ENCODE results near the gene RPS6KA2.

The RPS6KA2 gene

DNA sequence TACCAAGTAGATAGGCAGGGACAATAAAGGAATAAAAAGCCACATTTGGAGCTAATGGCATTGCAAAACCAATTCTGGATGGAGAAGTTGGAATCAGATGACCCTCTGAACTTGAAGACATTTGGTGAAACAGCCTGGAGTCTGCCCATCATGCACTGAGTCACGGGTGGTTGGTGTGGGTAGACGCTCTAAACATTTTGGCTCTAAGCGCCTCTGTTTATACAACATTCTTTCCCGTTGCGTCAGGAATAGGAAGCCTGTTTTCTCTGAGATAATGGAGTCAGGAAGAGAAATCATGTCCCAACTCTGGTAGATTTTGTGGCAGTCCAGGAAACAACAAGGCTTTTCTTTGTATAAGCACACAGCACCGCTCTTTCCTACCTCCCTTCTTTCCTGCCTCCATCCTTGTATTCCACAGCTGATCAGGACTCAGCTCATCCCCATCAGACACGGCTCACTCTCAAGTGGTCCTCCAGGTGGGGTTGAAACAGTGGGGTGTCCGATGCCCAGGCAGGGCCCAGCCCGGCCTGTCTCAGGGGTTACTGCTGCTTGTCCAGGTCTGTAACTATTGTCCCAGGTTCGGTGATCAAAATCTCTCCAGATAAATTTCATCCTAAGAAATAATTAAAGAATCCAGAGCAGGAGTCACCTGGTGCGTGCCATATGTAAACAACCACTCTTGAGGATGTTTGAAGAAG is 28.5 kb downstream of the RPS6KA2 start:
- no peaks in the 10 kb centered on the region for H3K36me3 ChIP-seq
- DNase-seq = peak; percentile 79 to 85
- peaks cover 0 to 18% (median 3%) of the 10 kb centered on the region in 4 donors for H3K4me1 ChIP-seq
- intact Hi-C loops (cut with DNase I; ENCODE audit: low total_unique reads) = no loop called here
- TF ChIP-seq CTCF (IDR thresholded peaks at IDR 0.05) = no peak
- no peaks in the 10 kb centered on the region for H3K27me3 ChIP-seq
- H3K27ac ChIP-seq = peak overlapping the region; percentile 59 to 62
- no peaks in the 10 kb centered on the region for H3K9me3 ChIP-seq
- H3K4me3 ChIP-seq = no peak overlapping the region

DNA sequence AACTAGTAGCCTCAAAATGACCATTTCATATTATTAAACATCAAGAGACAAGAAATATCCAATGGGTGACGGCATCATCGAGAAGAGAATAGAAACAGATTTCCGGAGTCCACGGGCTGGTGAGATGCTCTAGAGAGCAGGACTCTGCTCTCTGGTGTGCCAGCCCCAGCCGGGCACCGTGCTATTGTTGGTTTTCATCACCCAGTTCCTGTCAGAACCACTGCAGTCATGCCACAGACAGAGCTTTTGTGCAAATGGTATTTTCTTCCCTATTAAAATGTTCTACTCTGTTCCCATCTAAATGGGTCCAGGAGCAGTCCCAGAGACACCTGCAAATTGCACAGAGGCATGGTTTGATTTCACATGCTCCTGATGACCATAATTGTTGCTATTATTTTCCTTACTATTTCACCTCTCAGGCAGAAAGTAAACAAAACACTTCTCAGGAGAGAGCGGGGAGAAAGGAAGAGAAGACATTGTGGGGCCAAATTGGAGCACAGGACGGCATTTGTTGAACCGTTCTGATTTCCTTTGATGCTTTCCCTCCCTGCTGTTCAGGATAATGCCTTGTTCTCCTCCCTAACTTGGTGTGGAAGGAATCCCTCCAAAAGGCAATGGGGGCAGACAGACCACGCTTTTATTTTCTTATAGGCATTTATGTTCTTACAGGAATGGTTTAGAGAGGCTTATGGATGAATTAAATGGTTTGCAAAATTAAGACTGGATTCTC is 29.2 kb downstream of the RPS6KA2 start:
- Histone ChIP-seq H3K27me3 (no peaks in the 10 kb centered on the region), H3K4me3 (no peak overlapping the region), H3K36me3 (no peaks in the 10 kb centered on the region), H3K9me3 (no peaks in the 10 kb centered on the region), H3K27ac (peak overlapping the region in 1 of 2 donors; percentile 59), H3K4me1 (peaks cover 0 to 18% (median 3%) of the 10 kb centered on the region in 4 donors)
- intact Hi-C loops (cut with DNase I; ENCODE audit: low total_unique reads) = no loop called here
- no peak for TF ChIP-seq CTCF (IDR thresholded peaks at IDR 0.05)
- DNase-seq = no peak

DNA sequence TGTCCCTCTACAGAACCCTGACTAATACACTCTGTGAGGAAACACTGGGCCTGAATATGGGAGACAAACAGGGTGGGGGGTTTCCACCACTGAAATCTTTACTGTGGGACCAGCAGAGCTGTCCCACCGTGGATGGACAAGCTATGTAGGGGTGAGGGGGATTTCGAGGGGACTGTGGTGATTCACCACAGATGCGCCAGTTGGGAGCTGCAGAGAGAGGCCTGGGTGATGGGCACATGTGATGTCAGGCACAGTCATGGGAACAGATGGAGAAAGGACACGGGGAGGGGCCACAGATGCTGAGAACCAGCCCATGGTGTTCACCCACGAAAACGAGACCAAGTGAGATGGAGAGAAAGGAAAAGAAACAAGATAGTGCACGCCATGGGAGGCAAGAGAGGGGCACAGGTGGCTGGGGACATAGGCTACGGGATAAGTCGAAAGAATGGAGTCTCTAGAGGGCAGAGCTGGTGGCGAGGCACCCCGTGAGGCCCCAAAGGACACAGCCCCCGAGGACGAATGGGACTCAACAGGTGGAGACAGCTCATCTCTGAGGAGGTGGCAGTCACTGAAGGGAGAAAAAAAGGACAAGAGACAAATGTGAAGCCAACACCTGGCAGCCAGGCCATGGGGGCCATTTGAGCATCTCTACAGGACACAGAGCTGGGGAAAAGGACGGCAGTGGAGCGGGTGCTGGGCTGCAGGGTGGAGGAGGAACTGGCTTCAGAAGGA is 30.1 kb downstream of the RPS6KA2 start:
- no peak overlapping the region for H3K4me3 ChIP-seq
- no peaks in the 10 kb centered on the region for H3K36me3 ChIP-seq
- H3K9me3 ChIP-seq = no peaks in the 10 kb centered on the region
- TF ChIP-seq CTCF (IDR thresholded peaks at IDR 0.05) = no peak
- H3K4me1 ChIP-seq = peaks cover 0 to 18% (median 3%) of the 10 kb centered on the region in 4 donors
- no peak overlapping the region for H3K27ac ChIP-seq
- no peak for DNase-seq
- intact Hi-C loops (cut with DNase I; ENCODE audit: low total_unique reads) = no loop called here
- no peaks in the 10 kb centered on the region for H3K27me3 ChIP-seq

GRCh38 chr6:166595949-166596348 is 31.1 kb downstream of the RPS6KA2 start:
- no peak for TF ChIP-seq CTCF (IDR thresholded peaks at IDR 0.05)
- no peak overlapping the region for H3K27ac ChIP-seq

GRCh38 chr6:166595061-166595780 is 31.8 kb downstream of the RPS6KA2 start:
- intact Hi-C loops (cut with DNase I; ENCODE audit: low total_unique reads) = no loop called here

More at GRCh38 chr6:166595949-166596348, 31.1 kb downstream of the RPS6KA2 start:
- H3K4me1 ChIP-seq = peaks cover 0 to 18% (median 3%) of the 10 kb centered on the region in 4 donors
- no peaks in the 10 kb centered on the region for H3K36me3 ChIP-seq
- intact Hi-C loops (cut with DNase I; ENCODE audit: low total_unique reads) = no loop called here
- DNase-seq = no peak
- no peaks in the 10 kb centered on the region for H3K27me3 ChIP-seq
- H3K9me3 ChIP-seq = no peaks in the 10 kb centered on the region
- H3K4me3 ChIP-seq = no peak overlapping the region

More at GRCh38 chr6:166595061-166595780, 31.8 kb downstream of the RPS6KA2 start:
- no peak for DNase-seq
- no peaks in the 10 kb centered on the region for H3K27me3 ChIP-seq
- H3K27ac ChIP-seq = no peak overlapping the region
- no peak for TF ChIP-seq CTCF (IDR thresholded peaks at IDR 0.05)
- H3K9me3 ChIP-seq = no peaks in the 10 kb centered on the region
- peaks cover 0 to 18% (median 3%) of the 10 kb centered on the region in 4 donors for H3K4me1 ChIP-seq
- H3K36me3 ChIP-seq = no peaks in the 10 kb centered on the region
- no peak overlapping the region for H3K4me3 ChIP-seq
